GM18867 (cell line): Measurements from ENCODE around the gene DUXA.
"Not testable (repeated sequence)": the region's sequence is repeated elsewhere in the genome, so short reads cannot be mapped to it uniquely, and the experiment has no call there.

Experiments used
- ATAC-seq: cut with Tn5 transposase; IDR thresholded peaks from one replicate; pipeline ENCODE4 v1.9.1; 2021; ENCODE audit warnings: mild to moderate bottlenecking, moderate library complexity; ENCODE audit not compliant: unreplicated experiment

Gene DUXA

DNA sequence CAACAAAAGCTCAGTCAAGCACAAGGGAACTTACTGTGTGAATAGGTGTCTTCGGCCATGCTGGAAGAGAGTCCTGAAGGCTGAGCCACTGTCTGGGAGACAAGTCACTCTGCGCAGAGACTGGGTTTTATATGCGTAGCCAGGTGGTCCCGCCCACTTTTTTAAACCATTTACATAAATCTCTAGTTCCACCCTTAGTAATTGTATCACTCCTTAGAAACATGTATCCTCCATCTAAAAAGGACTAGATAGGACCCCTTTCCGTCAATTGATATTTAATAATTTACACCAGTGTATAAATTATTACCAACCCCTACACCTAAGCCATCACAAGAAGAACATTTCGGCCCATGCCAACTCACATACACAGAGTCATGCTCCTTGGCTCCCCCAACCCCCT is at the start of gene DUXA:
TSS of gene DUXA (minus strand) at position 101 of the 400 bp plus-strand sequence. CDS start at position 59, 42 bp downstream.
- ATAC-seq, result no peak

DNA sequence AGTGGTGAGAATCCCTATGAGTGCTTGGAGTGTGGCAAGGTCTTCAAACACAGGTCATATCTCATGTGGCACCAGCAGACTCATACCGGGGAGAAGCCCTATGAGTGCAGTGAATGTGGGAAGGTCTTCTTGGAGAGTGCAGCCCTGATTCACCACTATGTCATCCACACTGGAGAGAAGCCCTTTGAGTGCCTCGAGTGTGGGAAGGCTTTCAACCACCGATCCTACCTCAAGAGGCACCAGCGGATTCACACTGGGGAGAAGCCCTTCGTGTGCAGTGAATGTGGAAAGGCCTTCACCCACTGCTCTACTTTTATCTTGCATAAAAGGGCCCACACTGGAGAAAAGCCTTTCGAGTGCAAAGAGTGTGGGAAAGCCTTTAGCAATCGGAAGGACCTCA is 44.8 kb upstream of the DUXA start:
- no peak for ATAC-seq

DNA sequence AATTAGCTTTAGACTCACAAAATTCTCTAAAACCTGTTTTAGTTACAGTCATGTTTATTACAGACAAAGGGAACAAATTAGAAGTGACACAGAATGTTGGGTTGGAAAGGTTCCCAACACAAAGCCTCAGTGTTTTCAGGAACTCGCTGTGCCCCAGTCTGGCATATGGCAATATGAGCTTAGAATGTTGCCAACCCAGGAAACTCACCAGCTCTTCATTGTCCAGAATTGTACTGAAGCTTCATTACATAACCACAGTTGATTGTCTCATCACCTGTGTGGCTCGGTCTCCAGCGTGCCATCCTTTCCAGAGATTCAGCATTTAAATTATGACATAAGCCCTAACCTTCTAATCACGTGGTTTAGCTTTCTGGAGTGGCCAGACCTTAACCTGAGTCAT is 43.1 kb upstream of the DUXA start:
- no peak for ATAC-seq

DNA sequence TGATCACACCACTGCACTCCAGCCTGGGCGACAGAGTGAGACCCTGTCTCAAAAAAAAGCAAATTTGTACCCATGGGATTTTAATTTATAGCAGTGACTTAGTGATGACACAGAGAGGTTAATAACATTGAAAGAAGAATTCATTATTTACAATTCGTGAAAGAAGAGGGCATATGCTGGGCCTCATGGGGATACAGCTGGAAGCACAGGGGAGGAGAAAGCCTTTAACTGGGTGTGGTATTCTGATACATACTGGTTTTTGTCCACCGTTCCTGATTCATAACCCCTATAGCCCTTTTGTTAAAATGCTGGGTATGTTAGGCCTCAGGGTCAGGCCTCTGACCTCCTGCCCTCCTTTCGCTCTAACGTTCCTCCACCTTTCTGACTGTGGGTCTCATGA is 34.9 kb upstream of the DUXA start:
- ATAC-seq, result no peak

DNA sequence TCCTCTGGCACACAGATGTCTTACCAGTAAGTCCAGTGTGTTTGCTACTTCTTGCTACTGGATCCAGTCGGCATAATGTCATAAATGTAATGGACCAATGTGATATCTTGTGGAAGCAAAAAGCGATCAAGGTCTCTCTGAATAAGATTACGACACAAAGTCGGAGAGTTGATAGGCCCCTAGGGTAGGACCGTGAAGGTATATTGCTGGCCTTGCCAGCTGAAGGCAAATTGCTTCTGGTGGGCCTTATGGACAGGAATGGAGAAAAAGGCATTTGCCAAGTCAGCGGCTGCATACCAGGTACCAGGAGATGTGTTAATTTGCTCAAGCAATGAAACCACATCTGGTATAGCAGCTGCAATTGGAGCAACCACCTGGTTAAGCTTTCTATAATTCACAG is 30.6 kb upstream of the DUXA start:
- ATAC-seq, result not testable (repeated sequence)

DNA sequence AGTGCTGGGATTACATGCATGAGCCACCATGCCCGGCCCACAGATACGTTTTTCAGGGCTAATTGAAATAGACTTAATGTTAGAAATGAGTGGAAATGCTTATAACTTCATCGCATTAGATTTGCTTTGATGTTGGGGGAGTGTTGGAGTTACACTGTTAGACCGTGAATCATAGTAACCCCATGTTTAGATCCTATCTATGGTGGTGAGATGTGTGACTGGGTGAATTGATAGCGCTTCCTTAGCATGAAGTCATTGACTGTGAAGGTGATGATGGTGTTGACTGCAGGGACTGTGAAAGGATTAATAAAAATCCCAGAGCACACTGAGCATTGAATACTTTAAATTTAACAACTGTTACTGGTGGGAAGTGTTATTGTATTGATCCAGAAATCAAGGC is 25.7 kb upstream of the DUXA start:
- ATAC-seq, result no peak

DNA sequence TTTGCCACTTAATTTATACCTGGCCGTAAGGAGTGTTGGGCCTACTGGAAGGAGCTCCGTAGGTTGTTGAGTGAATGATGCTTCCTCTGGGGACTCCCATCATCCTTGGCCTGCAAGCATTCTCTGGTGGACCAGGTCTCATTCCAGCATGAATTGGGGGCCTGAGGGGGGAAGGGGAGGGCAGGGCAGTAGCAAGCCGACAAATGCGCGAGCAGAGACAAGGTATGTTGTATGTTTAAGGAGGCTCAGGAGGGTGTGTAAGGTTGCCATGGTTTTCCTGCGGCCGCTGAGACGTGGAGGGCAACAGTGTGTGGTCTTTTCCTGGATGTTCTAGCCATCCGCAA is 24.8 kb upstream of the DUXA start:
- ATAC-seq, result no peak

DNA sequence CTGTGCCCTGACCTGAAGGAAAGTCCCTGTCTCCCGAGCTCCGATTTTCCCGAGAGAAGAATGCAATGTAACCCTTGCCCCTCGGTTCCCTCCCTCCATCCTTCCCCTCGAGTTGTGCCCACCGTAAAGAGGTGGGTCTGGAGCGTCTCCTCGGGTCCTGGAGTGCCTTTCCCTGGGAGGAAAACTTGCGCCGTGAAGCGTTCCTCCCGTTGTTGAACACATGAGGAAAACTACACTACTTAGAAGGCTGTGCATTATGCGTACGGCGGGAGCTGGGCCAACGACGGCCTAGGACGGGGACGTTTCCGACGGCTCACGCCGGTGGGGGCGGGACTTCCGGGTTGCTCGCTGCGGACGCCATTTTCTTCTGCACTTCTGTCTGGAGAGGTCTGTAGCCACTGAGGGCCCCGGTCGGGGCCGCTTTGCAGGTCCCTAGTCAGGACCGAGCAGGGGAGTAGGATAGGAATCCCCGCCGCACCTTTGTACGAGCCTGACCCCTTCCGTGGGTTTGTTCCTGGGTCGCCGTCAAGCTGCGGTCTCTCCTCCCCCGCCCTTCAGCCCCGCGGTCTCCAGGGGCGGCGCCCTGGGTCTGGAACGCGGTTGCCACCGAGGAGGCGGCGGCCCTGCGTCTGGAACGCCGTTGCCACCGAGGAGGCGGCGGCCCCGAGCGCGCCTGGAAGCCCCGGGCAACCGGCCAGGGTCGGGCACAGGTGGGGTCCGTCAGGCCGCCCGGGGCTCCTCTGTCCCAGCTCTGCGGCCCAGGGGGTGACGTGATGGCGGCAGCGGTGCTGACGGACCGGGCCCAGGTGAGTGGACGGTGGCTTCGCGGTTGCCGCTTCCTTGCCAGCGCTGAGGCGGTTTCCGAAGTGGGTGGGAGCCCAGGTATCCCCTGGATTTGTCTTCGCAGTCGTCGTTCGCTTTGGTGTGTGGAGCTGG is 24.1 kb upstream of the DUXA start, which contains the start of gene ZNF264:
TSS of gene ZNF264 (plus strand) at position 360 of the 936 bp plus-strand sequence. CDS start at position 774, 414 bp downstream.
- peak; percentile 95 for ATAC-seq

DNA sequence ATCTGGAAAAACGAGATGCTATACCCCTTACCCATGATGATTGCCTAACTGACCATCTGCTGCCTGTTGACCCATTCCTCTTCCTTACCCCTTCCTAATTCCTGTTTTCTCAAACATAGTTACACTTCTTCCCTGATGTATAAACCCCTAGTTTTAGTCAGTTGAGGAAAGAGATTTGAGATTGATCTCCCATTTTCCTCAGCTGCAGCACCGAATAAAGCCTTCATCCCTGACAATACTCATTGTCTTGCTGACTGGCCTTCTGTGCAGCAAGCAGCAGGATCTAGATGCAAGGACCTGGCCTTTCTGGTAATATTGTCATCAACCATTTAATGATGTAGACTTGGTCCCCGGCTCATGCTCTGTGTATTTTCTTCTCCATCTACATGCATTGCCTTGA is 23.0 kb upstream of the DUXA start:
- ATAC-seq, result no peak

DNA sequence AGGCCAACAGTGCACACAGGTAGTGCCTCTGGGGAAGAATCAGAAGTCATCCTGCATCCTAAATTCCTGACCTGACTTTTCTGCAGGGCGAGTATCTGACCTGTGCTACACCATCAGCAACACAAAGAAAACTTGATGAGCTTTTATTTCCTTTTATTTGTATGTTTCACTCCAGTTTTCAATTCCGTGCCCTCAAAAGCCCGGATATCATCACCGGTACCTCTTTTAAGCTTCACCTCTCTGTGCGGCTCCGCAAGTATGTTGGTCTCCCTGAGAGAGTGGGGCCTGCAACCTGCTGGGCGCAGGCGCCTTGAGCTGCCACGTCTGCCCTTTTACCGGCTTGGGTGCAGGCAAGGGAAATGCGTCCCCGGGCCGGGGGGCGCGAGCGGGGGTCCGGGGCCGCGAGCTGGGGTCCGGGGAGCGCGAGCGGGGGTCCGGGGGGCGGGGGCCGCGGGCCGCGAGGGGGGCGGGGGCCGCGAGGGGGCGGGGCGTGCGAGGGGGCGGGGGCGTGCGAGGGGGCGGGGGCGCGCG is 4.3 kb upstream of the DUXA start:
- no peak for ATAC-seq

DNA sequence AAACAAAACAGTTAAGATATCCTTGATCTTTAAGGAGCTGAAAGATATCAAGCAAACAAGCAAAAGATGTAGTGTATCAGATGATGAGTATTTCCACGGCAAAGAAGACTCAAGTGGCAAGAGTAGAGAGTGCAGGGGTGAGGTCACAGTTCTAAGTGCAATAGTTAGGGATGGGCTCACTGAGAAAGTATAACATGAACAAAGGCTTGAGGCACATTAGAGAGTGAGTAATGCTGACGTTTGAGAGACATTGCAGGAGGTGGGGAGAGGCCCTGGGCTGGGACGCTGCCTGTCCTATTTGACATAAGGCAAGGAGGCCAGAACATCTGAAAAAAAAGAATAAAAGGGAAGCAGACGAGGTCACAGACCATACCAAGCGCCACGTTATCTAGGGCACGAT is 1.4 kb downstream of the DUXA start:
- ATAC-seq, result no peak

DNA sequence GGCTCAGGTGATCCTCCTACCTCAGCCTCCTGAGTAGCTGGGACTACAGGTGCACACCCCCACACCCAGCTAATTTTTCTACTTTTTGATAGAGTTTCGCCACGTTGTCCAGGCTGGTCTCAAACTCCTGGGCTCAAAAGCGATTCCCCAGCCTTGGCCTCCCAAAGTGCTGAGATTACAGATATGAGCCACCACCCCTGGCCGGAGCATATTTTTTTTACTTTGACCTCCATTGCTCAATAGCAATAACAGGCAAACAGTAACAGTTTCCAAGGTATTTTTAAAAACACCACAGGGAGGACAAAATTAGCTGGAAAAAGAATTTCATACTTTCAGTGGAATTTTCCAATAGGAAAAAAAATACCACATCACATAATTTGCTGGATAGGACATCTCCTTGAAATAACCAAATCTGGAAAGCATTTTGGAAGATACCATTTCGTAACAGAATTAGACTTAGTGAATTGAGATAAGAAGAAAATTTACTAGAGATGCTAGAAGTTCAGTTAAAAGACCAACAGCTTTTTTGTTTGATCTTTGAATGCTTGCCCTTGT is 5.2 kb downstream of the DUXA start:
- no peak for ATAC-seq

DNA sequence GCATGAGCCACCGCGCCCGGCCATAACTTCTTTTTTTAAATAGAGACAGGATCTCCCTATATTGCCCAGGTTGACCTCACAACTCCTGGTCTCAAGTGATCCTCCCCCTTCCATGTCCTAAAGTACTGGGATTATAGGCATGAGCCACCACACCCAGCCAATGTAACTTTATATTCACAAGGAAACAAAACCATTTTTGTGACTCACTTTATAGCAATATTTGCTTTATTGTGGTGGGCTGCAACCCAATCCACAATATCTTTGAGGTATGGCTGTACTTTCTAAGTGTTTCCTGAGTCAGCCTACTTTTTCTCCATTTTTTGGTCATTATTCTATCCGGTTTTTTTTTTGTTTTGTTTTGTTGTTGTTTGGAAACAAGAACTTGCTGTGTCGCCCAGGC is 14.4 kb downstream of the DUXA start:
- no peak for ATAC-seq

DNA sequence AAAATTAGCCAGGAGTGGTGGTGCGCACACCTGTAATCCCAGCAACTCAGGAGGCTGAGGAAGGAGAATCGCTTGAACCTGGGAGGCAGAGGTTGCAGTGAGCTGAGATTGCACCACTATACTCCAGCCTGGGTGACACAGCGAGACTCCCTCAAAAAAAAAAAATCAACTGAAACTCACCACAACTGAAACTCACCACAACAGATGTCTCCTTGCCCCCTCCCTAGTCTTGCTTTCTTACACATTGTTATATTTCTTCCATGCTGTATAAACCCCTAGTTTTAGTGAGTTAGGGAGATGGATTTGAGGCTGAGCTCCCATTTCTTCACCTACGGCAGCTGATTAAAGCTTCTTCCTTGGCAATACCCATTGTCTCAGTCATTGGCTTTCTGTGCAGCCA is 25.6 kb downstream of the DUXA start:
- ATAC-seq, result no peak

DNA sequence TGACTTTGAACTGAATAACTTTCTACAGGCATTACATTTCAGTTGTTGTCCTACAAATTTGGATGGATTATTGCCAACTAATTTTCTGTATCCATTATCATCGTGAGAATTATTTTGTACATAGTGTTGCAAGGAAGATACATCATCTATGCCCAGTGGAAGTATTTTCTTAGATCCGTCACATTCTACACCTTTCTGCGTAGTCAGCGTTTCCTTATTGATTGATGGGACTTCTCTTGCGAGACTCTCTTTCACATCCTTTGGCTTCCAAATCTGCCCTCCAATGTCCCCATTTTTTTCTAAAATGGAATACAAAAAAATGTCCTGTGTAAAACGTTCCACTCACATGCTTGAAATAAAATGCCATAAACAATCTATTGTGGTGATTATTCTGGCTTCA is 31.5 kb downstream of the DUXA start:
- ATAC-seq, result no peak

DNA sequence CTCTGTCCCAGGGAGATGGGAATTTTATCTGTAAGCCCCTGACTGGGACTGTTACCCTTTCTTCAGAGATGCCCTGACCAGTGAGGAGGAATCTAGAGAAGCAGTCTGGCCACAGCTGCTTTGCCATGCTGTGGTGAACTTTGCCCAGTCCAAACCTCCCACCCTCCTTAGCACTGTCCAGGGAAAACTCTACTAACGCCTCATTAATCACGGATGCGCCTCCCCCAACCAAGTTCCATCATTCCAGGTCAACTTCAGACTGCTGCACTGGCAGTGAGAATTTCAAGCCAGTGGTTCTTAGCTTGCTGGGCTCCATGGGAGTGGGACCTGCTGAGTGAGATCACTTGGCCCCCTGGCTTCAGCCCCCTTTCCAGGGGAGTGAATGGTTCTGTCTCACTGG is 39.9 kb downstream of the DUXA start:
- not testable (repeated sequence) for ATAC-seq

DNA sequence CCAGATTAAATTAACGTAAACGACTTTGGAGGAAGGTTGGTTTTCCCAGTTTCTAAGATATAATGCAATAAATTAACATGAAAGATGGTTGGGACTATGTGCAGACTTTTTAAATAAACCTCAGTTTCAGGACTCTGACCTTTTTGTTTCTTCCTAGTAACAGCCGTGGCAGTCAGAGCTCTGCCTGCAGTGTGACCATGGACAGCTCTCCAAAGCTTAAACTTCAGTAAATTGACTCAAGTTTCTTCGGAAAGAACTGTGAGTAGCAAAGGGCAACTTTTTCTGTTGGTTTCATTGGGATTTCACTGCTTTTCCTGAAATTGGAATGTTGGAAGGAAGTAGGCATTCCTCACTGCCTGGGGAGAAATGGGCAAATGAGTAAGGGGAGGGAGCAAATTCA is 43.4 kb downstream of the DUXA start:
- ATAC-seq, result no peak

DNA sequence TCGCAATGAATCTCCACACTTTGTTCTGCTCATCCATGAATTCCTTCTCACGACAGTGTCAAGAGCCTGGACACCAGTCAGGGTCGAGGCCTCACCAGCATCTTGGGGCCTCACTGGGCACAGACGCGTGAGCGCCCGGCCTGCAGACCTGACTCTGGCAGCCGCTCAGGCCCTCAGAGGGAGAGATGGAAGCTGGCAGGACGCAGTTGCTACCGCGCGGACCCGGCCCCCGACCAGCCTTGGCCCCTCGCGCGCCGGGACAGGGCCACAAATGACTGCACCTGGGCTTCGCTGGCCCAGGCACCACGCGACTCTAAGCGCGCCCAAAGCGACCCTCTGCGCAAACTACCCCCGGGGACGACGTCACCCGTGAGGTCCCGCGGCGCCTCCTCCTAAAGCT is 48.4 kb downstream of the DUXA start:
- no peak for ATAC-seq

DNA sequence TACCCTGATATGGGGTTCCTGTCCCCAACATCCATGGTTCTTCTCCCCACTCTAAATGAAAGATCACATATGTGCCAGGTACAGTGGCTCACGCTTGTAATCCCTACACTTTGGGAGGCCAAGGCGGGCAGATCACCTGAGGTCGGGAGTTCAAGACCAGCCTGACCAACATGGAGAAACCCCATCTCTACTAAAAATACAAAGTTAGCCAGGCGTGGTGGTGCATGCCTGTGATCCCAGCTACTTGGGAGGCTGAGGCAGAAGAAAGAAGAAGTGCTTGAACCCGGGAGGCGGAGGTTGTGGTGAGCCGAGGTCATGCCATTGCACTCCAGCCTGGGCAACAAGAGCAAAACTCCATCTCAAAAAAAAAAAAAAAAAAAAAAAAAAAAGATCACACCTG is 53.8 kb downstream of the DUXA start:
- not testable (repeated sequence) for ATAC-seq

DNA sequence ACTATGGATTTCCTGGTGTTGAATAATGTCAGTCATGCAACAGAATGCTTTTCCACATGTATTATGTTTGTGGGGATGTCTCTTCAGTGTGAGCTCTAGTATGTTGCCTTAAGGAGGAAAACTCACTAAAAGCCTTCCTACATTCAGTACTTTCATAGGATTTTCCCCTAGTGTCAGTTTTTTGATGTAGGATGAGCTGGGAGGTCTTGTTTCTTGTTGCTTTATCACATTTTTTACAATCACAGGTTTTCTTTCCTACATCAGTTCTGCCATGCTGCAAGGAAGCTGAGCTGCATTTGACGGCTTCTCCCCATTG is 56.0 kb downstream of the DUXA start:
- ATAC-seq, result no peak

DNA sequence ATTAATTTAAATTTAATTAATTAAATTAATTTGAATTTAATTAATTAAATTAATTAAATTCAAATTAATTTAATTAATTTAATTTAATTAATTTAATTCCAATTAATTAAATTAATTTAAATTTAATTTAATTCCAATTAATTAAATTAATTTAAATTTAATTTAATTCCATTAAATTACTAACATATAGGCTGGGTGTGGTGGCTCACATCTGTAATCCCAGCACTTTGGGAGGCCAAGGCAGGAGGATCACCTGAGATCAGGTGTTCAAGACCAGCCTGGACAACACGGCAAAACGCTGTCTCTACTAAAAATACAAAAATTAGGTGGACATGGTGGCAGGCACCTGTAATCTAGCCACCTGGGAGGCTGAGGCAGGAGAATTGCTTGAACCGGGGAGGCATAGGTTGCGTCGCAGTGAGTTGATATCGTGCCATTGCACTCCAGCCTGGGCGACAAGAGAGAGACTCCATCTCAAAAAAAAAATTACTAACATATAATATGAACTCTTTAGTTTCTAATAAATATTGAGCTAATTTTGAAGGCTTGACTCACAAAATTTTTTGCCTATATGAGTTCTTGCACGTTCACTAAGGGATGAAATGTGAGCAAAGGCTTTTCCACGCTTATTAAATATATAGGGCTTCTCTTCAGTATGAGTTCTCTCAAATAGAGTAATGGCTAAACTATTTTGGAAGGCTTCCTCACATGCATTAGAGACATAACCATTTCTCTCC is 56.5 kb downstream of the DUXA start:
- ATAC-seq, result no peak
